OCI-LY3 (cell line): Measurements from ENCODE around the gene GATA3.

ENCODE experiments used
- CTCF ChIP-seq: fragments of 200-600, 300-600 bp; sonication (generic); IDR thresholded peaks from 2 replicates; pipeline ENCODE4 v1.5.1; 2014; ENCODE audit warnings: antibody characterized with exemption, low read length, low read depth
- EZH2phosphoT487 ChIP-seq: fragments of 200-600 bp; shearing (Covaris generic); IDR thresholded peaks from 2 replicates; pipeline ENCODE4 v1.6.1; 2018; ENCODE audit warnings: antibody characterized with exemption, mixed run types, low read depth

GRCh38 chr10:8006274-8006999, 48.1 kb upstream of the GATA3 start:
- no peak for TF ChIP-seq CTCF
- no peak for TF ChIP-seq EZH2phosphoT487
